ENCODE measurements around the gene PHF2. TPM values are rescaled to one million over a fixed set of nuclear protein-coding genes. Genes with fewer than 3 reads are reported as not detected.
A peak's percentile ranks its signal among the peaks of the same experiment; 100 is the strongest.

PHF2 gene
- total RNA-seq, 1 experiment from 2014 or later, result 26.3 TPM

- Histone ChIP-seq H3K27me3 (ENCODE audit: insufficient read depth, low read depth) (no peaks in the 10 kb centered on the region), H3K79me2 (ENCODE audit: low read depth) (no peaks in the 10 kb centered on the region), H4K20me1 (ENCODE audit: insufficient read depth) (no peaks in the 10 kb centered on the region; the same call in 1 of the 2 replicates), H3K4me1 (replicated peaks; ENCODE audit: insufficient read depth) (no peaks in the 10 kb centered on the region), H3K36me3 (ENCODE audit: low read depth) (no peaks in the 10 kb centered on the region), H2AFZ (no peak overlapping the region), H3K4me3 (no peak overlapping the region), H3F3A (ENCODE audit: insufficient read depth, low read depth) (no peaks in the 10 kb centered on the region), H3K9me3 (ENCODE audit: insufficient read depth, low read depth) (no peaks in the 10 kb centered on the region), H3K4me2 (no peak overlapping the region), H3K27ac (no peak overlapping the region), H3K9me2 (ENCODE audit: insufficient read depth) (no peaks in the 10 kb centered on the region)
- BruUV-seq (replicated peaks), result no TSS peak
- TF ChIP-seq EZH2 (IDR thresholded peaks at IDR 0.05; ENCODE audit: low read depth), result no peak
- no peak for TF ChIP-seq CTCF (conservative IDR thresholded peaks at IDR 0.05)
- POLR2A ChIA-PET (ENCODE audit: unreplicated experiment), result interaction anchor here (0.7 kb wide), 1 partner anchor 1031 kb away, joined by 3 read pairs; no protein-coding TSS in a partner anchor
- intact Hi-C loops (cut with micrococcal nuclease; ENCODE audit: unreplicated experiment), result loop anchor here (2.0 kb wide), 1 partner anchor 34 kb away; no protein-coding TSS in a partner anchor
- CTCF ChIA-PET, result interaction anchor here (0.6 to 1.1 kb wide), 2 partner anchors 34 to 1134 kb away, joined by 3 read pairs; no protein-coding TSS in a partner anchor
- DNase-seq, result peak in 1 of 2 experiments; percentile 77
Observed at GRCh38 chr9:93600504-93600903, 24.1 kb downstream of the PHF2 start.

- DNase-seq, result no peak
- BruUV-seq (replicated peaks), result no TSS peak
- Histone ChIP-seq H3K9me2 (ENCODE audit: insufficient read depth) (no peaks in the 10 kb centered on the region), H3K4me2 (no peak overlapping the region), H2AFZ (no peak overlapping the region), H3F3A (ENCODE audit: insufficient read depth, low read depth) (no peaks in the 10 kb centered on the region), H3K4me1 (replicated peaks; ENCODE audit: insufficient read depth) (no peaks in the 10 kb centered on the region), H3K27me3 (ENCODE audit: insufficient read depth, low read depth) (no peaks in the 10 kb centered on the region), H3K9me3 (ENCODE audit: insufficient read depth, low read depth) (no peaks in the 10 kb centered on the region), H3K79me2 (ENCODE audit: low read depth) (no peaks in the 10 kb centered on the region), H3K4me3 (no peak overlapping the region), H3K27ac (no peak overlapping the region), H3K36me3 (ENCODE audit: low read depth) (no peaks in the 10 kb centered on the region), H4K20me1 (ENCODE audit: insufficient read depth) (no peaks in the 10 kb centered on the region; the same call in 1 of the 2 replicates)
- POLR2A ChIA-PET (ENCODE audit: unreplicated experiment), result interaction anchor here (0.7 kb wide), 1 partner anchor 1030 kb away, joined by 3 read pairs; no protein-coding TSS in a partner anchor
- TF ChIP-seq EZH2 (IDR thresholded peaks at IDR 0.05; ENCODE audit: low read depth) (no peak), CTCF (conservative IDR thresholded peaks at IDR 0.05) (no peak)
- CTCF ChIA-PET, result interaction anchor here (1.1 kb wide), 1 partner anchor 35 kb away, joined by 3 read pairs; no protein-coding TSS in a partner anchor
- intact Hi-C loops (cut with micrococcal nuclease; ENCODE audit: unreplicated experiment), result loop anchor here (2.0 kb wide), 1 partner anchor 34 kb away; no protein-coding TSS in a partner anchor
Observed at GRCh38 chr9:93601063-93601462, 24.7 kb downstream of the PHF2 start.

- CTCF ChIA-PET, result no interaction called here
- H4K20me1 ChIP-seq (ENCODE audit: insufficient read depth), result no peaks in the 10 kb centered on the region; the same call in 1 of the 2 replicates
- no peaks in the 10 kb centered on the region for H3K36me3 ChIP-seq (ENCODE audit: low read depth)
- intact Hi-C loops (cut with micrococcal nuclease; ENCODE audit: unreplicated experiment), result loop anchor here (2.0 kb wide), 1 partner anchor 35 kb away; no protein-coding TSS in a partner anchor
- no peak overlapping the region for H3K4me3 ChIP-seq
- H3K79me2 ChIP-seq (ENCODE audit: low read depth), result no peaks in the 10 kb centered on the region
- no peaks in the 10 kb centered on the region for H3K27me3 ChIP-seq (ENCODE audit: insufficient read depth, low read depth)
- no peaks in the 10 kb centered on the region; the same call in 1 of the 2 replicates for H3F3A ChIP-seq (ENCODE audit: insufficient read depth, low read depth)
- TF ChIP-seq EZH2 (IDR thresholded peaks at IDR 0.05; ENCODE audit: low read depth), result no peak
- no peak for TF ChIP-seq CTCF (conservative IDR thresholded peaks at IDR 0.05)
- H3K27ac ChIP-seq, result no peak overlapping the region
- no peaks in the 10 kb centered on the region for H3K9me3 ChIP-seq (ENCODE audit: insufficient read depth, low read depth)
- POLR2A ChIA-PET (ENCODE audit: unreplicated experiment), result interaction anchor here (0.6 kb wide), 1 partner anchor 15 kb away, joined by 4 read pairs; no protein-coding TSS in a partner anchor
- no peak overlapping the region for H3K4me2 ChIP-seq
- no peaks in the 10 kb centered on the region for H3K4me1 ChIP-seq (replicated peaks; ENCODE audit: insufficient read depth)
- no peaks in the 10 kb centered on the region for H3K9me2 ChIP-seq (ENCODE audit: insufficient read depth)
- DNase-seq, result no peak
- no peak overlapping the region for H2AFZ ChIP-seq
- no TSS peak for BruUV-seq (replicated peaks)
Observed at GRCh38 chr9:93601666-93602065, 25.3 kb downstream of the PHF2 start.
